Rectal smooth muscle tissue (tissue), 1 donor: ENCODE measurements around the gene SLC43A3.
"Not testable (repeated sequence)": the region's sequence is repeated elsewhere in the genome, so short reads cannot be mapped to it uniquely, and the experiment has no call there.

Experiments used
- H3K27ac ChIP-seq: one replicate; pipeline ENCODE4 v1.7.0; 2013; ENCODE audit warnings: low read depth, low read length, inconsistent platforms
- H3K27me3 ChIP-seq: one replicate; pipeline ENCODE4 v1.7.0; 2013; ENCODE audit warnings: low read length; ENCODE audit not compliant: control insufficient read depth, insufficient read depth
- H3K36me3 ChIP-seq: one replicate; pipeline ENCODE4 v1.7.0; 2013; ENCODE audit warnings: low read length; ENCODE audit not compliant: control insufficient read depth, insufficient read depth
- H3K4me1 ChIP-seq: one replicate; pipeline ENCODE4 v1.7.0; 2013; ENCODE audit warnings: low read length; ENCODE audit not compliant: control insufficient read depth, insufficient read depth
- H3K4me3 ChIP-seq: one replicate; pipeline ENCODE4 v1.7.0; 2013; ENCODE audit warnings: low read length
- H3K9ac ChIP-seq: one replicate; pipeline ENCODE4 v1.7.0; 2013; ENCODE audit warnings: low read length

SLC43A3 gene

DNA sequence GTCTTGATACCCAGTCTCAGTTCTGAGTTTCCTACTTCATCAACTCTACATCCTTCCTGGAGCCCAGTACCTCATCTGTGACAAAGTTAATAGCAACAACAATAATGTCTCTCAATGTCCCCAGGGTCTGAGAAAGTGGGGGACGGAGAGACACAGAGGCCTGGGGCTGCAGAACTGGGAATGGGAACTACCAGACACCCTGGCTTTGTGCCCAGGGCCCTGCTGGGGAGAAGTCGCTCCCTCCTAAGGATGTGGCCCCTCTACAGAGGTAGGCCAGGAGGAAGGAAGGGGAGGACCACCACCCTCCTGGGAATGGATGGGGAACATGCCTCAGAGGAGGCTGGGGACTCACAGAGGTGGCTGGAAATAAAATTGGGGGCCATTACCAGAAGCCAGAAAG, 51.4 kb downstream of the SLC43A3 start:
- Histone ChIP-seq H3K36me3 (no peaks in the 10 kb centered on the region), H3K4me1 (no peaks in the 10 kb centered on the region), H3K4me3 (no peak overlapping the region), H3K27me3 (no peaks in the 10 kb centered on the region), H3K9ac (no peak overlapping the region), H3K27ac (no peak overlapping the region)

DNA sequence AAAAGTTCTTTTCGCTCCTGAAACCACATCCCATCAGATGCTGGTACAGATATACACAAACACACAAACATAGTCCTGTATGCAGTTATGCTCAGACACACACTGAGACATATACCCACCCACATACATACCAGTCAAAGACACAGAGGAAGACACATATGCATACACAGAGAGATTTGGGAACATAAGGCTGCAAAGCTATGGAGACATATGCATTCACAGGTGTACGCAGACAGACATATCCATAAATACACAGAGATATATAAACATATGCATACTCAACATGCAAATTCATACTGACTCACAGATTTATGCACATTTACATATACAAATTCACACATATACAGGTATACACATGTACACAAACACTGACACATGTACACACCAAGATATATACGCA, 52.0 kb downstream of the SLC43A3 start:
- no peak overlapping the region for H3K4me3 ChIP-seq
- H3K27me3 ChIP-seq = no peaks in the 10 kb centered on the region
- H3K27ac ChIP-seq = no peak overlapping the region
- no peaks in the 10 kb centered on the region for H3K4me1 ChIP-seq
- H3K36me3 ChIP-seq = no peaks in the 10 kb centered on the region
- H3K9ac ChIP-seq = no peak overlapping the region

DNA sequence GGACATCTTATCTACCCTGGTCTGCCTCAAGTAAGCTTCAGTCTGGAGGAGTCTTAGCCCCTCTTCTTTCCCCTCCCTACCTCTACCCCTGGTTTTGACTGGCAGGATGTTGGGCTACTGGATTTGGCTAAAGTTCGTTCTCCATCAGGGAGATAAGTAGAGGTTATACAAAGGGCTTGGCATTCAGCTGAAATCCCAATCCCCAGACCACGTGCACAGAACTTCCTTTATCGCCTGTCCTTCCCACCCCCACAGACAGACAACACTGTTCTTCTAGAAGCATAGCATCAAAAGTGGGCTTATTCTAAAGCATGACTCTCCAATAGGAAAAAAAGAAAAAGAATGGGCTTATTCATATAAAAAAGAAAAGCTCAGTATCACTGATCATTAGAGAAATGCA, 53.8 kb downstream of the SLC43A3 start:
- H3K4me1 ChIP-seq = no peaks in the 10 kb centered on the region
- no peak overlapping the region for H3K4me3 ChIP-seq
- no peak overlapping the region for H3K27ac ChIP-seq
- H3K27me3 ChIP-seq = no peaks in the 10 kb centered on the region
- no peak overlapping the region for H3K9ac ChIP-seq
- no peaks in the 10 kb centered on the region for H3K36me3 ChIP-seq

DNA sequence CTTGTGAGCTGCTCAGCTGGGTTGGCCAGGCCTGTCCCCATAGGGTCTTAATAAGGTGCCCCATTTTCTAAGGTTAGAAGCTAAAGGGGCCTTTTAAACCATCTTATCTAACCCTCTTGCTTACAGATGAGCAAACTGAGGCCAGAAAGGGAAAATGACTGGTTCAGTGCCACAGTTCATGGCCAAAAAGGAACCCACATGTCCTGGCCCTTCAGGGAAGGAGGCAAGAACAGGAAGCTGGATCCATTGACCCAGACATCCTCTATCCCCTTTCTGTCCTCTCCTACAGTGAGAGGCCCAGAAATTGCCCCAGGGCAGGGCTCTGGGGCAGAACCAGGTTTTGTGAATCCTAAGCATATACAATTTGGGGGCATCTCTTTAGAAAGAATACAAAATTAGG, 56.0 kb downstream of the SLC43A3 start:
- Histone ChIP-seq H3K36me3 (no peaks in the 10 kb centered on the region), H3K4me1 (no peaks in the 10 kb centered on the region), H3K27ac (no peak overlapping the region), H3K4me3 (no peak overlapping the region), H3K9ac (no peak overlapping the region), H3K27me3 (no peaks in the 10 kb centered on the region)

DNA sequence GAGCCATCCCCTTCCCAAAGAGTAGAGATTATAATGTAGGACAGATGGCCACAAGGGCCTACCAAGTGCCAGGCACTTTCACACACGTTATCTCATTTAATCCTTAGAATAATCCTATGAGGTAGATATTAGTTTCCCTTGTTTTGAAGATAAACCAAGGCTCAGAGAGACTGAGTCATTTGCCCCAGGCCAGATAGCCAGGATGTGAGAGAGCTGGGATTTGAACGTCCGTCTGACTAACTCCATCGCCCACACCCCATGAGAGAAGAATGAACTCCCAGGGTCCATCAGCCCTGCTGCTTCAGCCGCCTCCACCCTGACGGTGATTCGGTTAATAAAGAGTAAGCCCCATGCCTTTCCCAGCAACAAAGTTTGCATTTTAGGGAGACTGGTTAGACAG, 56.7 kb downstream of the SLC43A3 start:
- Histone ChIP-seq H3K27me3 (no peaks in the 10 kb centered on the region), H3K36me3 (no peaks in the 10 kb centered on the region), H3K9ac (no peak overlapping the region), H3K4me3 (no peak overlapping the region), H3K27ac (no peak overlapping the region), H3K4me1 (no peaks in the 10 kb centered on the region)

DNA sequence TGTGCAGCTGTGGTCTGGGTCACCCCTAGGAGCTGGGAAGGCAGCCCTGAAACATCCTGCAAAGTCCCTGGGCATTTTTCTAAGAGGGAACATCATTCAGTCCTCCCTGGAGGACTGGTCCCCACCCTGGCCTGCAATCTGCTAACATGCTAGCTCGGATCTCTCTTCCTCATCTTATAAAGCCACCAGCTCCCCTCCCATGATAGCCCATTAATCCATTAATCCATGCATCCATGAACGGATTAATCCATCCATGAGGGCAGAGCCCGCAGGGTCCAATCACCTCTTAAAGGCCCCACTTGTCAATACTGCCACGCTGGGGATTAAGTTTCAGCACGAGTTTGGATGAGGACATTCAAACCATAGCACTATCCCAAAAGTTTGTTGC, 58.1 kb downstream of the SLC43A3 start:
- H3K9ac ChIP-seq = no peak overlapping the region
- H3K4me3 ChIP-seq = no peak overlapping the region
- no peaks in the 10 kb centered on the region for H3K4me1 ChIP-seq
- H3K36me3 ChIP-seq = no peaks in the 10 kb centered on the region
- H3K27ac ChIP-seq = no peak overlapping the region
- no peaks in the 10 kb centered on the region for H3K27me3 ChIP-seq

DNA sequence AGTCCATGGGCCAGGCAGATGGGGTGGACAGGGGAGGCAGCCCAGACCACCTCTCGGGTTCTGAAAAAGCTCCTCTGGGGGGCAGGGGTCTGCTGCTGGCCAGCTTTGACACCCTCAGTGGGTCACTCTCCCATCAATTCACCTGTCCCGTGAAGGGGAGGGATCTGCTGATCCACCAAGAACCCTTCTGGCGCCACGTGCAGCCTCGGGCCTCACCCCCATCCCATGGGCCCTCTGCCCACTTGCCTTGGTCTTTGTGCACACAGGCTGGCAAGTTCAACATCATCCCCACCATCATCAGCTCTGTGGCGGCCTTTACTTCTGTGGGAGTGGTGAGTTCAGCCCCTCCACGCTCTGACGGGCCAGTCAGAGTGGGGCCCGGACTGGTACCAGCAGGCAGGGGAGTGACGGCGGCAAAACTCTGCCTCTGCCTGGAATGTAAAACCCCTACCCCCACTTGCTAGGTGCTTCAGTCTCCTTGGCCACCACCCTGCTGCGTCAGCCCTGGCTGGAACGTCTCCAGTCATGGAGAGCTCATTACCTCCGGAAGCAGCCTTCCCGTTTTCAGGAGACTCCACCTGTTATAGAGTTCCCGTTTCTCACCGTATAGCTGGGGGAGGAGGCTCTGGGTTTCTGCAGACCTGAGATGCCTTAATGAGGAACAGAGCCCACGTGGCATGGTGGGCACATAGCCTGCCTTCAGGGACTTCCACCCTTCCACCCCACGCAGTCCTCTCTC, 58.6 kb downstream of the SLC43A3 start:
- Histone ChIP-seq H3K36me3 (no peaks in the 10 kb centered on the region), H3K4me1 (no peaks in the 10 kb centered on the region), H3K27me3 (no peaks in the 10 kb centered on the region), H3K27ac (no peak overlapping the region), H3K9ac (no peak overlapping the region), H3K4me3 (no peak overlapping the region)

DNA sequence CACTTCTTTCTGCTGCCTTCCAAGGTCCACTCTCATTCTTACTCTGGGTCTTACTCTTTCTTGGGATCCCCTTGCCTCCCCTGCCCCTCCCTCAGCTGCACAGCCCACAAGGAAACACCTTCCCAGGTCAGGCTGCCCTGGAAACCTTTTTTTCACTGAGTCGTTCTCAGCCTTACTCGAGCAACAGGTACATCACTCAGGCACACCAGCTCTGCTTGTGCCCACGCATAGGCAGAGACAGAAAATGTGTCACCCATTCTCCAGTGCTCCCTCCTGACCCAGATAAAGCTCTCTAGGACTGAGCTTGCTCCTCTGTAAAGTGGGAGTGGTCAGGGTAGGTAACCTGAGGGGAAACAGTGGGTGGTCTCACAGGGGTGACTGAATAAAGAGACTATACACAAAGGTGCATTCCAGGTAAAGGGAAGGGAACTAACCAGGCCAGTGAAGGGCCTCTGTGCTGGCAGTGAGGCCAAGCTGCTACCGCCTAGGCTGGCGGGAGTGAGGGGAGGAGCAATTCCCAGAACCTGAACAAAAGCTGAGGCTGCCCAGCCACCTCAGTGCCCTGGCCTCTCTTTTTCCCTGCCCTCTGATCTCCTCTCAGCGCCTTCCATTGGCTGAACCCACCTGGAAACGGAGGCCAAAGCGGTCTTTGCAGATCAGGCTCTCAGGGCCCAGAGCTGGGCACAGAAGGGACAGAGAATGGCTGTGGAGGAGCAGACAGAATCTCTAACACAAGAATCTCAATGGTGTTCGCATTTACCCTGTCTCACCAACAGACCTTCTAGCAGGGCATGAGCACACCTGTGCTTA, 61.9 kb downstream of the SLC43A3 start:
- Histone ChIP-seq H3K4me1 (no peaks in the 10 kb centered on the region), H3K4me3 (no peak overlapping the region), H3K9ac (no peak overlapping the region), H3K27me3 (no peaks in the 10 kb centered on the region), H3K27ac (no peak overlapping the region), H3K36me3 (no peaks in the 10 kb centered on the region)

DNA sequence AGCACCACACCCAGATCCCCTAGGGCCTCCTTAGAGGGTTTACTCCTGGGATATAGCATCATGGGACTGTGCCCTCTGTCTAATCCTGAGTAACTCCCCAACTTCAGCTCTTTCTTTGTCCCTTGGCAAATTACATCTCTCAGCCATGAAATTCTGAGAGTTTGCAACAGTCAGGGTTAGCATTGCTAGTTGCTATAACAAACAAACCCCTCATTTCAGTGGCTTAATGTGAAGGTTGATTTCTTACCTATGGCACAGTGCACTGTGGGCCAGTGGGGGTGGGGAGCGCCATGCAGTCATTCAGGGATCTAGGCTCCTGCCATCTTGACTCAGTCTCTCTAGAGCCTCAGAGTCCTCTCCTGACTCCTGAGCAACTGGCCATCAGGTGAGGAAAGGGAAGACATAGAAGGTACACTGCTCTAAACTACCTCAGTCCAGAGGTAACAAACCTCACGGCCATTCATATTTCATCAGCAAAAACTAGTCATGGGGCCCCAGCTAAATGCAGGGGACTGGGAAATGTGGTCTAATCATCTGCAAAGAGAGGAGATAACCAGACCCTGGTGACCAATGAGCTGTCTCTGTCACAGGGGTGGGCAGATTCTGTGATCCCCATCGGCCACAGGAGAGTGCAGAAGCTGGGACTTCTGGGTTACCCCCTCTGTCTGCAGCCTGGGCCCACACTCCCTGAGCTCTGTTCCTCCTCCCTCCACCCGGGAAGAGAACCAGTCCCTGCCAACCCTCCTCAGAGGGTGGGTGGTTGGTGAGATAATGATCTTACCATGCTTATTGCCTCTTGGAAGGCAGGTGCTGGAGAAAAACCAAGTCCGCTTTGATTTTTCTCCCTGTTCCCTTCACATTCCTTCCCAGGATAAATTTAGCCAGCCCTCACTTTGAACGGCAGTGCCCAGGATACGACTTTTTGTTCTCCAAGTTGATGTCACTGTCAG, 63.5 kb downstream of the SLC43A3 start:
- H3K4me3 ChIP-seq = no peak overlapping the region
- H3K27ac ChIP-seq = no peak overlapping the region
- H3K36me3 ChIP-seq = no peaks in the 10 kb centered on the region
- no peaks in the 10 kb centered on the region for H3K27me3 ChIP-seq
- H3K4me1 ChIP-seq = no peaks in the 10 kb centered on the region
- H3K9ac ChIP-seq = no peak overlapping the region

DNA sequence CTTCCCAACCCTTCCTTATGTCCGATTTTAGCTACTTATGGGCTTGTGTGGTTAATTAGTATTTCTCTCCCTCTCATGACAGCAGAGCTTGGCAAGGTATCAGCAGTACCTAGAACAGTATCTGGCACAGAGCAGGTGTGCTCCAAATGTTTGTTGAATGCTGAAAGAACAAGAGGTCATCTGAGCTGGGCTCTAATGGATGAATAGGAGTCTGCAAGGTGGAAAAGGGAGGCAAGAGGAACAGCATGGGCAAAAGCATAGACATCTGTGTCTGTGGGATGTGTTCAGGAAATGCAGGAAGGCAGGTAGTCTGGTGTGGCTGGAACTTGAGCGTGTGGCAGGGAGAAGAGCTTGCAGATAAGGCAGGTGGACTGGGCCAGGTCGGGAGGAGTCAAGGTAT, 65.0 kb downstream of the SLC43A3 start:
- H3K36me3 ChIP-seq = no peaks in the 10 kb centered on the region
- no peaks in the 10 kb centered on the region for H3K27me3 ChIP-seq
- no peak overlapping the region for H3K27ac ChIP-seq
- no peaks in the 10 kb centered on the region for H3K4me1 ChIP-seq
- no peak overlapping the region for H3K4me3 ChIP-seq
- H3K9ac ChIP-seq = no peak overlapping the region

DNA sequence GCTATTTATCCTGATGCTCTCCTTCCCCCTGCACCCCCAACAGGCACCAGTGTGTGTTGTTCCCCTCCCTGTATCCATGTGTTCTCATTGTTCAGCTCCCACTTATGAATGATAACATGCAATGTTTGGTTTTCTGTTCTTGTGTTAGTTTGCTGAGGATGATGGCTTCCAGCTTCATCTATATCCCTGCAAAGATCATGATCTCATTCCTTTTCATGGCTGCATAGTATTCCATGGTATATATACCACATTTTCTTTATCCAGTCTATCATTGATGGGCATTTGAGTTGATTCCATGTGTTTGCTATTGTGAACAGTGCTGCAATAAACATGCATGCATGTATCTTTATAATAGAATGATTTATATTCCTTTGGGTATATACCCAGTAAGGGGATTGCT, 65.5 kb downstream of the SLC43A3 start:
- H3K4me3 ChIP-seq, H3K27ac ChIP-seq, H3K9ac ChIP-seq, H3K27me3 ChIP-seq, H3K36me3 ChIP-seq, H3K4me1 ChIP-seq: not testable (repeated sequence)

DNA sequence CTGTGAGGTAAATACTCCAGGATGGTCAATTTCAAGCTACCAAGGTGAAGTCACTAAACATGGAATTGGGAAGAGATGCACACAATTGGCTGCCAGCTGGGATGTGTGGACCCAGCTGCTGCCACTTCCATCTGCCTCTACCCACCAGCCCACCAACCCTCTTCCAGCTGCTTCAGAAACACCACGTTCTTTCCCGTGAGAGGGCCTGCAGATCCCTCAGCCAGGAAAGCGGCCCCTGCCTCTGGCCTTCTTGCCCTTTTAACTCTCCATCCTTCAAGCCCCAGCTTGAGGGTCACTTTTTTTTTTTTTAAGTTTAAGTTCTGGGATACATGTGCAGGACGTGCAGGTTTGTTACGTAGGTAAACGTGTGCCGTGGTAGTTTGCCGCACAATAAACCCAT, 65.9 kb downstream of the SLC43A3 start:
- H3K4me1 ChIP-seq = no peaks in the 10 kb centered on the region
- no peak overlapping the region for H3K27ac ChIP-seq
- H3K36me3 ChIP-seq = no peaks in the 10 kb centered on the region
- no peak overlapping the region for H3K4me3 ChIP-seq
- H3K9ac ChIP-seq = no peak overlapping the region
- no peaks in the 10 kb centered on the region for H3K27me3 ChIP-seq
